ENCODE data around the gene NTSR1. TPM values are rescaled to one million over a fixed set of nuclear protein-coding genes. Genes with fewer than 3 reads are reported as not detected.

The NTSR1 gene
- total RNA-seq, 1 experiment from 2014 or later = 44.1 TPM

DNA sequence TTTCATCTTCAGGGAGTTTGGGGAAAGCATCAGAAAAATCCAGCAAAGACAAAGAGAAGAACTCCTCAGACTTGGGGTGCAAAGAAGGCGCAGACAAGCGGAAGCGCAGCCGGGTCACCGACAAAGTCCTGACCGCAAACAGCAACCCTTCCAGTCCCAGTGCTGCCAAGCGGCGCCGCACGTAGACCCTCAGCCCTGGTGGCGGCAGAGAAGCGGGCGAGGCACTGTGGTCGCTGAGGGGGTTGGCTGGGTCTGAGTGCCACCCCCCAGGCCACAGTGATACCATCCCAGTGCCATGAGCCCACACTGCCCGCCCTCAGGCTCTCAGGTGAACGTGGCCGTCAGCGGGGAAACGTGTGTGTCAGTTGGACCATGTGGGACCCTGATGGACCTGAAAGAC is 90.8 kb downstream of the NTSR1 start:
- intact Hi-C loops (cut with micrococcal nuclease; ENCODE audit: unreplicated experiment) (loop anchor here (10.0 kb wide), 1 partner anchor 325 kb away; the partner anchor contains the start of gene GATA5), in situ Hi-C loops (cut with HindIII; ENCODE audit: low pct_unique_long_range_greater_than_20kb, low sequenced_read_pairs) (no loop called here)
- CTCF ChIA-PET = no interaction called here
- POLR2A ChIA-PET = no interaction called here
- TSS peak; percentile 91 for BruUV-seq (replicated peaks)
- TF ChIP-seq, protein P1, sequence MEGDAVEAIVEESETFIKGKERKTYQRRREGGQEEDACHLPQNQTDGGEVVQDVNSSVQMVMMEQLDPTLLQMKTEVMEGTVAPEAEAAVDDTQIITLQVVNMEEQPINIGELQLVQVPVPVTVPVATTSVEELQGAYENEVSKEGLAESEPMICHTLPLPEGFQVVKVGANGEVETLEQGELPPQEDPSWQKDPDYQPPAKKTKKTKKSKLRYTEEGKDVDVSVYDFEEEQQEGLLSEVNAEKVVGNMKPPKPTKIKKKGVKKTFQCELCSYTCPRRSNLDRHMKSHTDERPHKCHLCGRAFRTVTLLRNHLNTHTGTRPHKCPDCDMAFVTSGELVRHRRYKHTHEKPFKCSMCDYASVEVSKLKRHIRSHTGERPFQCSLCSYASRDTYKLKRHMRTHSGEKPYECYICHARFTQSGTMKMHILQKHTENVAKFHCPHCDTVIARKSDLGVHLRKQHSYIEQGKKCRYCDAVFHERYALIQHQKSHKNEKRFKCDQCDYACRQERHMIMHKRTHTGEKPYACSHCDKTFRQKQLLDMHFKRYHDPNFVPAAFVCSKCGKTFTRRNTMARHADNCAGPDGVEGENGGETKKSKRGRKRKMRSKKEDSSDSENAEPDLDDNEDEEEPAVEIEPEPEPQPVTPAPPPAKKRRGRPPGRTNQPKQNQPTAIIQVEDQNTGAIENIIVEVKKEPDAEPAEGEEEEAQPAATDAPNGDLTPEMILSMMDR (IDR thresholded peaks at IDR 0.05) = no peak
- Histone ChIP-seq H3K36me3 (ENCODE audit: control insufficient read depth, insufficient read depth, low read length) (peaks cover 3% of the 10 kb centered on the region), H3K4me3 (ENCODE audit: low read depth in 2 of 2, low read length in 2 of 2) (no peak overlapping the region), H3K9me3 (ENCODE audit: control insufficient read depth, insufficient read depth, low read depth, low read length) (no peaks in the 10 kb centered on the region), H3K27me3 (ENCODE audit: control insufficient read depth, insufficient read depth, low read length) (no peaks in the 10 kb centered on the region), H3K27ac (ENCODE audit: low read length) (no peak overlapping the region), H3K4me1 (ENCODE audit: control insufficient read depth, insufficient read depth, low read length) (peaks cover 20% of the 10 kb centered on the region)
- DNase-seq (ENCODE audit: low read depth, low spot score) = no peak
- no peak for ATAC-seq

DNA sequence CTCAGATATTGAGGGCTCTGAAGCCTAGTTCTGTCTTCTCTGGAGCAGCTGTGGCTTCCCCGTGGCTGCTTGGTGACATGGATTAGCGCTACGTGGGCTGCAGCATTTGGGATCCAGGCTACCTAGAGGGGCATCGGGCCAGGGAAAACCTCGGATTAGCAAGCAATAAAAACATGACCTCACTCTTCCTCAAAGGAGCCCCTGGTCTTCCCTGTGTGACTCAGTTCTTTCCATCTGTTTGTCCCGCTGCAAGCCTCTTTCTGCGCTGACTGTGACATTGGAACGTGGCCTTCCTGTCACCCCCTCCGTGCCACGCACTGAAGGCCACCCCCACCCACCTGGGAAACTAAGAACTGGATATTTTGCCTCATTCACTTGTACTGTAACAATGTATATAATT is 91.2 kb downstream of the NTSR1 start:
- intact Hi-C loops (cut with micrococcal nuclease; ENCODE audit: unreplicated experiment) = loop anchor here (10.0 kb wide), 1 partner anchor 325 kb away; the partner anchor contains the start of gene GATA5
- CTCF ChIA-PET = no interaction called here

More for the DNA sequence above, 91.2 kb downstream of the NTSR1 start:
- H3K4me1 ChIP-seq (ENCODE audit: control insufficient read depth, insufficient read depth, low read length) = peaks cover 20% of the 10 kb centered on the region
- no peaks in the 10 kb centered on the region for H3K27me3 ChIP-seq (ENCODE audit: control insufficient read depth, insufficient read depth, low read length)
- H3K27ac ChIP-seq (ENCODE audit: low read length) = no peak overlapping the region
- TF ChIP-seq TCF7L2 (IDR thresholded peaks at IDR 0.05; ENCODE audit: low read depth, low read length) = no peak
- TF ChIP-seq SIN3A (IDR thresholded peaks at IDR 0.05; ENCODE audit: borderline replicate concordance, insufficient read depth, low read depth, low read length) = no peak
- TF ChIP-seq, protein P1 (IDR thresholded peaks at IDR 0.05) = no peak
- TF ChIP-seq, protein P2, sequence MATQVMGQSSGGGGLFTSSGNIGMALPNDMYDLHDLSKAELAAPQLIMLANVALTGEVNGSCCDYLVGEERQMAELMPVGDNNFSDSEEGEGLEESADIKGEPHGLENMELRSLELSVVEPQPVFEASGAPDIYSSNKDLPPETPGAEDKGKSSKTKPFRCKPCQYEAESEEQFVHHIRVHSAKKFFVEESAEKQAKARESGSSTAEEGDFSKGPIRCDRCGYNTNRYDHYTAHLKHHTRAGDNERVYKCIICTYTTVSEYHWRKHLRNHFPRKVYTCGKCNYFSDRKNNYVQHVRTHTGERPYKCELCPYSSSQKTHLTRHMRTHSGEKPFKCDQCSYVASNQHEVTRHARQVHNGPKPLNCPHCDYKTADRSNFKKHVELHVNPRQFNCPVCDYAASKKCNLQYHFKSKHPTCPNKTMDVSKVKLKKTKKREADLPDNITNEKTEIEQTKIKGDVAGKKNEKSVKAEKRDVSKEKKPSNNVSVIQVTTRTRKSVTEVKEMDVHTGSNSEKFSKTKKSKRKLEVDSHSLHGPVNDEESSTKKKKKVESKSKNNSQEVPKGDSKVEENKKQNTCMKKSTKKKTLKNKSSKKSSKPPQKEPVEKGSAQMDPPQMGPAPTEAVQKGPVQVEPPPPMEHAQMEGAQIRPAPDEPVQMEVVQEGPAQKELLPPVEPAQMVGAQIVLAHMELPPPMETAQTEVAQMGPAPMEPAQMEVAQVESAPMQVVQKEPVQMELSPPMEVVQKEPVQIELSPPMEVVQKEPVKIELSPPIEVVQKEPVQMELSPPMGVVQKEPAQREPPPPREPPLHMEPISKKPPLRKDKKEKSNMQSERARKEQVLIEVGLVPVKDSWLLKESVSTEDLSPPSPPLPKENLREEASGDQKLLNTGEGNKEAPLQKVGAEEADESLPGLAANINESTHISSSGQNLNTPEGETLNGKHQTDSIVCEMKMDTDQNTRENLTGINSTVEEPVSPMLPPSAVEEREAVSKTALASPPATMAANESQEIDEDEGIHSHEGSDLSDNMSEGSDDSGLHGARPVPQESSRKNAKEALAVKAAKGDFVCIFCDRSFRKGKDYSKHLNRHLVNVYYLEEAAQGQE (IDR thresholded peaks at IDR 0.05; ENCODE audit: insufficient read depth in 1 of 2, low read depth in 2 of 2, low read length in 1 of 2) = no peak
- TF ChIP-seq POLR2AphosphoS5 (IDR thresholded peaks at IDR 0.05; ENCODE audit: low read depth, low read length) = no peak
- DNase-seq (ENCODE audit: low read depth, low spot score) (no peak), ATAC-seq (no peak)
- peaks cover 4% of the 10 kb centered on the region for H3K36me3 ChIP-seq (ENCODE audit: control insufficient read depth, insufficient read depth, low read length)
- H3K4me3 ChIP-seq (ENCODE audit: low read depth in 2 of 2, low read length in 2 of 2) = no peak overlapping the region
- no TSS peak for BruUV-seq (replicated peaks)
- in situ Hi-C loops (cut with HindIII; ENCODE audit: low pct_unique_long_range_greater_than_20kb, low sequenced_read_pairs) = no loop called here
- POLR2A ChIA-PET = no interaction called here
- no peaks in the 10 kb centered on the region for H3K9me3 ChIP-seq (ENCODE audit: control insufficient read depth, insufficient read depth, low read depth, low read length)

Data from Panc1 (cell line).